ENCODE measurements around the gene PCNX4. TPM values are rescaled to one million over a fixed set of nuclear protein-coding genes. Genes with fewer than 3 reads are reported as not detected.
A peak's percentile ranks its signal among the peaks of the same experiment; 100 is the strongest.

PCNX4 gene
- total RNA-seq, 1 donor from 2014 or later: 63.8 TPM

DNA sequence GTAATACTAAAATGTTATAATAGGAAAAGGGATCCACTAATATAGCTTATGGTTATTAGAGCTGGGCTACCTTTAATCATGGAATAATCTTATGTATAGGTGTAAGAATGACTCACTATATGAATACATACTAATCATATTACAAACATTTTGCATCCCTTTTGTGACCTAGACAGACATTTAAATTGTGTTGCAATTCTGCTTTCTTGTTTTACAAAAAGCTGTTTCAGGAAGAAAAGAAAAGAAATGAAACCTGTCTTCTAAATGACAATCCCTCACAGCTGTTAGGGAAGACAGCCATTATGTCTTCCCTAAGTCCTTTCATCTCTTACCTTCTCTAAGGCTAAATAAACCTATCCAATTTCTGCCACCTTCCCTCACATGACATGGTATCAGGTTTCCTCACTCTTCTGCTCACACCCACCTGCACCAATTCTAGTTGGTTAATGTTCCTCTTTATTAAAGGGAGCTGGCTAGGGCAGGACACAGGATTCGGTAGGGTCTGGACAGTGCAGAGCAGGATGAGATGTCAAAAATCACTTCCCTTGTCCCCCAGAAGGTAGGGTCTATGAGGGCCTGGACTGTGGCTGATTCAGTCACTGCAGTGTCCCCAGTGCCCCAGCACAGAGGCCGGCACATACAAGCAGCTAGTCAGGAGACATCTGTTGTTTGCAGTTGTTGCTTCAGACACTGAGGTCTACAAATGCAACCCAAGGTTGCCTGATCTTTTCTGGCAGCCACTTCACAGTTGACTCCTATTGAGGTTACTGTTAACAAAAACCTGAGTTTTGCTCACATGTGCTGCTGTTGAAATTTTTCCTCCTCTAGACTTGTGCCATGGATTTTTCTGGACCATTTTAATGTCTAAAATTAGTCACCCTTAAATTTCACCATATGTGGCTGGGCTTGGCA, 69.7 kb downstream of the PCNX4 start:
- H3K4me3 ChIP-seq (ENCODE audit: low read depth, low read length): no peak overlapping the region
- TF ChIP-seq, protein P1, sequence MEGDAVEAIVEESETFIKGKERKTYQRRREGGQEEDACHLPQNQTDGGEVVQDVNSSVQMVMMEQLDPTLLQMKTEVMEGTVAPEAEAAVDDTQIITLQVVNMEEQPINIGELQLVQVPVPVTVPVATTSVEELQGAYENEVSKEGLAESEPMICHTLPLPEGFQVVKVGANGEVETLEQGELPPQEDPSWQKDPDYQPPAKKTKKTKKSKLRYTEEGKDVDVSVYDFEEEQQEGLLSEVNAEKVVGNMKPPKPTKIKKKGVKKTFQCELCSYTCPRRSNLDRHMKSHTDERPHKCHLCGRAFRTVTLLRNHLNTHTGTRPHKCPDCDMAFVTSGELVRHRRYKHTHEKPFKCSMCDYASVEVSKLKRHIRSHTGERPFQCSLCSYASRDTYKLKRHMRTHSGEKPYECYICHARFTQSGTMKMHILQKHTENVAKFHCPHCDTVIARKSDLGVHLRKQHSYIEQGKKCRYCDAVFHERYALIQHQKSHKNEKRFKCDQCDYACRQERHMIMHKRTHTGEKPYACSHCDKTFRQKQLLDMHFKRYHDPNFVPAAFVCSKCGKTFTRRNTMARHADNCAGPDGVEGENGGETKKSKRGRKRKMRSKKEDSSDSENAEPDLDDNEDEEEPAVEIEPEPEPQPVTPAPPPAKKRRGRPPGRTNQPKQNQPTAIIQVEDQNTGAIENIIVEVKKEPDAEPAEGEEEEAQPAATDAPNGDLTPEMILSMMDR (conservative IDR thresholded peaks at IDR 0.05; ENCODE audit: low read depth, low read length): no peak
- DNase-seq (ENCODE audit: low read depth): no peak

DNA sequence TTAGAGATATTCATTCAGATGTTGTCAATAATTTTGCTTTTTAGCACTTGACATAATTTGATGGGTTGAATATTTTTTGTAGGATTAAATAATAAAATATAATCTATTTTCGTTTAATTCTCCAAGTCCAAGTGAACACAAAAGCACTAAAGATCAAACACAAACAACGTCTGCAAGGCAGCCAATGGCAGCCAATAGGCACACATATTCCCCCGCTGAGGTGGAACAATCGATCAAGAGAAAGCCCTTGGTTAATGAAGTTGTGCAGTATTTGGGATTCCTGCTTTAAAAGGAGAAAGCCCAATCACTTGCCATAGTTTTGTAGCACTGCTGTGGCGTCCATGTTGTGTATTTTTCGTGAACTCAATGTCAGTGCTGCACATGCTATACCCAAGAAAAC, 72.0 kb downstream of the PCNX4 start:
- DNase-seq (ENCODE audit: low read depth): no peak
- peak overlapping the region; percentile 86 for H3K4me3 ChIP-seq (ENCODE audit: low read depth, low read length)
- TF ChIP-seq, protein P1 (conservative IDR thresholded peaks at IDR 0.05; ENCODE audit: low read depth, low read length): no peak

DNA sequence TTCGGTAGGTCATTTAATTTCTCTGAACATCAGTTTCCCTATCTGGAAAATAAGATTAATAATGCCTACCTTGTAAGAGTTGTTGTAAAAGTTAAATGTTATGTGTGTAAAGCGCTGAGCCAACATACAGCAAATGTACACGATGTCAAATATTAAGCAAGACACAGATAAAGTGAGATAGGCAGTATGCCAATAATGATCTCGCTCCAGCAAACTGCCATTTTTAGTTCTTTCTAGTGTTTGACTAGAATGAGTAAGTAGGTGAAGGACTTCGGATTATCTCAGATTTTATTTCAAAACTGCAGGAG, 72.6 kb downstream of the PCNX4 start:
- no peak for DNase-seq (ENCODE audit: low read depth)
- TF ChIP-seq, protein P1 (conservative IDR thresholded peaks at IDR 0.05; ENCODE audit: low read depth, low read length): no peak

DNA sequence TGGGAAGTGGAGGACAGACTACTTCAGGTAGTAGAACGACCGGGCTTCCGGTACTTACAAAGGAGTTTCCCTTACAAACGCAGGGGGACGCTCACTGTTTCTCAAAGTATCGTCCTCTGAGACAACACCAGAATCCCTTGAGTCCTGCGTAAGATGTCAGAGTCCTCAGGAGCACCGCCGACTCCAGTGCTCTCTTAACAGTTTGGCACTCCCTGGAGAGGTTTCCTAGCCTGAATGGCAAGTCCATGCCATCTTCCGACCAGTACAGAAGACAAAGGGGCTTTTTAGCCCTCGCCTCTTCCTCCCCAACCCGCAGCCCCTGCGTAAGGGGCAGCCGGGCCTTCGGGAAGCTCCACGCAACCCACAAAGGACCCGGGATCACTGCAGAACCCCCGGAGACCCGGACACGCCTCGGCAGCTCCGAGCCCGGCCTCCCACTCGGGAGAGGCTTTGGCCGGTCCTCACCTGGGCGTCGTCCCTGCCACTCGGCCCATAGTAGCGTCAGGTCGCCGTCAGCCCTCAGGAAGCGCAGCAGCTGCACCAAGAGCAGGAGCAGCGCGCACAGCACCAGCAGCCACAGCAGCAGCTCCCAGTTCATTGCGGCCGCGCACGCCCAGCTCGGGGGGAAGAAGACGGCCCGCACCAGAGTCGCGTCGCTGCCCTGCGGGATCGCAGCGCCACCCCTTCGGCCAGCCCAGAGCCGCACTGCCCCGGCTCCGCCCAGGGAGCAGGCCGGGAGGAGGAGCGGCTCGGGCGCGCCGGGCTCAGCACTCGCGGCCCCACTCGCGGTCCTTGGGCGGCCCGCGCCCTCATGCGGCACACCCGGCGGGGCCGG, 73.2 kb downstream of the PCNX4 start, which contains the start of gene DHRS7:
Gene DHRS7, minus strand, starts transcription at position 687 of the 835 bp plus-strand sequence. Its CDS starts 89 bp downstream, at position 598.
- TF ChIP-seq, protein P1 (conservative IDR thresholded peaks at IDR 0.05; ENCODE audit: low read depth, low read length): peak; percentile 33
- H3K4me3 ChIP-seq (ENCODE audit: low read depth, low read length): peak within 1 kb of the TSS; percentile 86

More for the DNA sequence above, 72.6 kb downstream of the PCNX4 start:
- peak overlapping the region; percentile 86 for H3K4me3 ChIP-seq (ENCODE audit: low read depth, low read length)

DNA sequence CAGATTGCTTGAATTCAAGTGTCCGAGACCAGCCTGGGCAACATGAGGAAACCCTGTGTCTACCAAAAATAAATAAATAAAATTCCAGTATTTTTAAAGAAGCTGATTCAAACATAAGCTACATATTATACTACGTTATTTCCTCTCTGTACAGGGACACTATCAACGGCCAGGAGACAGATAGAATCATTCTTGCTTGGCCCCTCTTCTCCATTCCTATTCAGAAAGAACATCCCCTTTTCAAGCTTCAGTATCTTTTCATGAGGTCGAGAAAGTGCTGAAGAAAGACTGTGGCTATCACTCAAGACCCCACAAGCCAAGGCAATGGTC, 73.8 kb downstream of the PCNX4 start:
- H3K4me3 ChIP-seq (ENCODE audit: low read depth, low read length): peak overlapping the region; percentile 86
- TF ChIP-seq, protein P1 (conservative IDR thresholded peaks at IDR 0.05; ENCODE audit: low read depth, low read length): no peak
- no peak for DNase-seq (ENCODE audit: low read depth)

More for the DNA sequence above, 73.2 kb downstream of the PCNX4 start, which contains the start of gene DHRS7:
- DNase-seq (ENCODE audit: low read depth): no peak

DNA sequence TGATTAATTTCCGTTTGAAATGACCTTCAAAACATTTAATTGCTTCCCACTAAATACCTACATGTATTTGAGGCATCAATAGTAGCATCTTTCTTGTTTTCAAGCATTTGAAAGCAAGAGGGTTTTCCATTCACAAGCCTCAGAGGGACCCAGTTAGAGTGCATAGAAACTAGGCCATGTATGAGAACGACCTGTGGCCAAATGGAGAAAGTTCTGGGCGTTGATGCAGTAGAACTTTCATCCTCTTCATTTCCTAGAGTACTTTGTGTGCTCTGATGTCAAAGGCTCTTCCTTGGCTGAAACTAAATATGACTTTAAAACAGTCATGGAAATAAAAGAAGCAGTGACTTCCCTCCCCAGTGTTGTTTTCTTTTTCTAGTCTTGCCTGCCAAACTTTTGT, 74.4 kb downstream of the PCNX4 start:
- no peak for DNase-seq (ENCODE audit: low read depth)
- TF ChIP-seq, protein P1 (conservative IDR thresholded peaks at IDR 0.05; ENCODE audit: low read depth, low read length): no peak
- no peak overlapping the region for H3K4me3 ChIP-seq (ENCODE audit: low read depth, low read length)
